Measurements from ENCODE around the gene ATXN7L1.

GRCh38 chr7:105872491-105872890, 3.9 kb downstream of the ATXN7L1 start:
- TF ChIP-seq CREB5 (CRISPR knock-in tag; IDR thresholded peaks at IDR 0.05; ENCODE audit: low read depth) (no peak), CSDC2 (CRISPR knock-in tag; IDR thresholded peaks at IDR 0.05) (no peak), RARB (CRISPR knock-in tag; IDR thresholded peaks at IDR 0.05) (no peak)
